Pulmonary artery endothelial cell (primary cell): ENCODE data around the gene NPS. TPM values are rescaled to one million over a fixed set of nuclear protein-coding genes. Genes with fewer than 3 reads are reported as not detected.

Source experiments
- total RNA-seq: library from RNA; depleted of rRNA; stranded (reverse); fragments of >200 nt; gene quantifications from 2 replicates; pipeline ENCODE4 v1.2.3, GENCODE V29; 2014

NPS gene
- total RNA-seq, 1 donor from 2014 or later = not detected

Other genes with a start within 250 kb of the NPS start
- gene FOXI2, start 187.9 kb downstream of the NPS start, total RNA-seq = not detected in 2 replicates